HL-60 (cell line): ENCODE data around the gene PRKCI.

ENCODE experiments used
- DNase-seq, 2 experiments: peaks; one replicate each; pipeline ENCODE4 v3.0.0-alpha.2; 2010 to 2020; ENCODE audit warnings: low read depth in 1 of 2, low spot score in 1 of 2
- H3K27ac ChIP-seq: fragments of 250-450 bp; sonication (Bioruptor Pico); replicated peaks from 2 replicates; pipeline ENCODE4 v1.5.1; 2020; ENCODE audit warnings: mild to moderate bottlenecking, moderate library complexity
- H3K27me3 ChIP-seq: fragments of 250-450 bp; sonication (Bioruptor Pico); 2 replicates; pipeline ENCODE4 v1.5.1; 2021; ENCODE audit warnings: mild to moderate bottlenecking, moderate library complexity; ENCODE audit not compliant: insufficient read depth, poor library complexity, severe bottlenecking
- H3K4me3 ChIP-seq: replicated peaks from 2 replicates; pipeline ENCODE4 v1.5.1; 2011; ENCODE audit warnings: mild to moderate bottlenecking, control low read depth, low read length; ENCODE audit not compliant: insufficient read depth
- GABPA ChIP-seq: IDR thresholded peaks from 2 replicates; pipeline ENCODE4 v1.6.1; 2012; ENCODE audit warnings: low read depth
- POLR2AphosphoS5 ChIP-seq: IDR thresholded peaks from 2 replicates; pipeline ENCODE4 v1.6.1; 2012; ENCODE audit warnings: low read depth
- SPI1 ChIP-seq: IDR thresholded peaks from 2 replicates; pipeline ENCODE4 v1.6.1; 2012; ENCODE audit warnings: low read depth, mild to moderate bottlenecking, borderline replicate concordance
- TF ChIP-seq, protein P1 (sequence below): IDR thresholded peaks from 2 replicates; pipeline ENCODE4 v1.6.1; 2012; ENCODE audit warnings: low read depth; ENCODE audit not compliant: insufficient replicate concordance
- TF ChIP-seq, protein P2 (sequence below): IDR thresholded peaks from one replicate; pipeline ENCODE4 v1.5.1; 2011; ENCODE audit warnings: low read length, control low read depth, inconsistent platforms; ENCODE audit not compliant: insufficient read depth

Gene PRKCI

DNA sequence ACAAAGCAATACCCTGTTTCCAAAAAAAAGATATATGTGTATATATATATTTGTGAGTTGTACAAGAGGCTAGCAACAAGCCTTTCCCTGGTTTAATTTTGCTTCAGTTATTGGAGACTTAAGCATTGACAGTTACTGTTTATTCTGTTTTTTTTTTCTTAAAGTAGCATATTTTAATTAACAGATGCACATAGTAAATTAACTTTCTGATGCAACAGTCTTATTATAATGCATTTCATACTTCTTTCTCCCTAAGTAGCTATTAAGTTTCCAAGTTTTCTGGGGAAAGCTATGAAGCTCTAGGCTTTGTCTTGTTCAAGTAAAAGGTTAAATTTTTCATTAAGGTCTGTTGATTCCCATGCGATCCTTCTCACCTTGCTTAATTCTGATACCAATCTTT, 17.9 kb downstream of the PRKCI start:
- TF ChIP-seq, protein P1, sequence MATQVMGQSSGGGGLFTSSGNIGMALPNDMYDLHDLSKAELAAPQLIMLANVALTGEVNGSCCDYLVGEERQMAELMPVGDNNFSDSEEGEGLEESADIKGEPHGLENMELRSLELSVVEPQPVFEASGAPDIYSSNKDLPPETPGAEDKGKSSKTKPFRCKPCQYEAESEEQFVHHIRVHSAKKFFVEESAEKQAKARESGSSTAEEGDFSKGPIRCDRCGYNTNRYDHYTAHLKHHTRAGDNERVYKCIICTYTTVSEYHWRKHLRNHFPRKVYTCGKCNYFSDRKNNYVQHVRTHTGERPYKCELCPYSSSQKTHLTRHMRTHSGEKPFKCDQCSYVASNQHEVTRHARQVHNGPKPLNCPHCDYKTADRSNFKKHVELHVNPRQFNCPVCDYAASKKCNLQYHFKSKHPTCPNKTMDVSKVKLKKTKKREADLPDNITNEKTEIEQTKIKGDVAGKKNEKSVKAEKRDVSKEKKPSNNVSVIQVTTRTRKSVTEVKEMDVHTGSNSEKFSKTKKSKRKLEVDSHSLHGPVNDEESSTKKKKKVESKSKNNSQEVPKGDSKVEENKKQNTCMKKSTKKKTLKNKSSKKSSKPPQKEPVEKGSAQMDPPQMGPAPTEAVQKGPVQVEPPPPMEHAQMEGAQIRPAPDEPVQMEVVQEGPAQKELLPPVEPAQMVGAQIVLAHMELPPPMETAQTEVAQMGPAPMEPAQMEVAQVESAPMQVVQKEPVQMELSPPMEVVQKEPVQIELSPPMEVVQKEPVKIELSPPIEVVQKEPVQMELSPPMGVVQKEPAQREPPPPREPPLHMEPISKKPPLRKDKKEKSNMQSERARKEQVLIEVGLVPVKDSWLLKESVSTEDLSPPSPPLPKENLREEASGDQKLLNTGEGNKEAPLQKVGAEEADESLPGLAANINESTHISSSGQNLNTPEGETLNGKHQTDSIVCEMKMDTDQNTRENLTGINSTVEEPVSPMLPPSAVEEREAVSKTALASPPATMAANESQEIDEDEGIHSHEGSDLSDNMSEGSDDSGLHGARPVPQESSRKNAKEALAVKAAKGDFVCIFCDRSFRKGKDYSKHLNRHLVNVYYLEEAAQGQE, result no peak
- DNase-seq, result no peak
- H3K27me3 ChIP-seq, result no peaks in the 10 kb centered on the region
- H3K27ac ChIP-seq, result no peak overlapping the region
- H3K4me3 ChIP-seq, result no peak overlapping the region

DNA sequence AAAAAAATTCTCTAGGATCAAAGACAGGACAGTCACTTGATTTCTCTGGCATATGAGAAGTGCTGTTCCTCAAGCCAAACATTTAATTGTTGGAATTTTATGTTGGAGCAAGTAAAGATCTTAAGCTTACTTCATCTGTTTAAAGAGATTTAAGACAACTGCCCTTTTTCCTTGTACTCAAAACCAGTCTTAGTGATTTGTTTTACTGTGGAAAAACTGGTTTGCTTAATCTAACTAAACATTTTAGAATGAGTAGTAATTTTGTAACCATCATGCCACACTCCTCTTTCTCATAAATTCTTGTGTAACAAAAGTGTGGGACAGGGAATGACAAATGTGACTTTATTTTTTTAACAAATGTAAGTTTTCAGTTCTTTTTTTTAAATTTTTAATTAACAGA, 18.4 kb downstream of the PRKCI start:
- DNase-seq, result no peak
- Histone ChIP-seq H3K4me3 (no peak overlapping the region), H3K27me3 (no peaks in the 10 kb centered on the region), H3K27ac (no peak overlapping the region)
- TF ChIP-seq, protein P2, sequence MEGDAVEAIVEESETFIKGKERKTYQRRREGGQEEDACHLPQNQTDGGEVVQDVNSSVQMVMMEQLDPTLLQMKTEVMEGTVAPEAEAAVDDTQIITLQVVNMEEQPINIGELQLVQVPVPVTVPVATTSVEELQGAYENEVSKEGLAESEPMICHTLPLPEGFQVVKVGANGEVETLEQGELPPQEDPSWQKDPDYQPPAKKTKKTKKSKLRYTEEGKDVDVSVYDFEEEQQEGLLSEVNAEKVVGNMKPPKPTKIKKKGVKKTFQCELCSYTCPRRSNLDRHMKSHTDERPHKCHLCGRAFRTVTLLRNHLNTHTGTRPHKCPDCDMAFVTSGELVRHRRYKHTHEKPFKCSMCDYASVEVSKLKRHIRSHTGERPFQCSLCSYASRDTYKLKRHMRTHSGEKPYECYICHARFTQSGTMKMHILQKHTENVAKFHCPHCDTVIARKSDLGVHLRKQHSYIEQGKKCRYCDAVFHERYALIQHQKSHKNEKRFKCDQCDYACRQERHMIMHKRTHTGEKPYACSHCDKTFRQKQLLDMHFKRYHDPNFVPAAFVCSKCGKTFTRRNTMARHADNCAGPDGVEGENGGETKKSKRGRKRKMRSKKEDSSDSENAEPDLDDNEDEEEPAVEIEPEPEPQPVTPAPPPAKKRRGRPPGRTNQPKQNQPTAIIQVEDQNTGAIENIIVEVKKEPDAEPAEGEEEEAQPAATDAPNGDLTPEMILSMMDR, result no peak
- no peak for TF ChIP-seq GABPA
- no peak for TF ChIP-seq POLR2AphosphoS5
- TF ChIP-seq, protein P1, result no peak
- no peak for TF ChIP-seq SPI1

DNA sequence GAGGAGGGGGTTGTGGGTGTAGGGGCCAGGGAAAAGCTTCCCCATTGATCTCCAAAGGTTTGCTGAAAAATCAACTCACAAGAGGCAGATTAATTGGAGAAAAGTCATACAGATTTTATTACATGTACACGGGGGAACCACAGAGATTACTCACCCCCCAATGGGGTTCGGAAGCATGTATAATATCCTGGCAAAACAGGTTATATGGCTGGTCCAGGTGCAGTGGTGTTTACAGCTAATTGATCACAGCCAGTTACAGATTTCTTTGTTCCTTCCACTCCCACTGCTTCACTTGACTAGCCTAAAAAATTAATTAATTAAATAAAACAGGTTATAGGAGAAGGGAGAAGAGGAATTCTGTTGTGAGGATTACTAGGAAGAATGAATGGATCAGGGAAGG, 22.4 kb downstream of the PRKCI start:
- no peaks in the 10 kb centered on the region for H3K27me3 ChIP-seq
- H3K4me3 ChIP-seq, result no peak overlapping the region
- DNase-seq, result no peak
- H3K27ac ChIP-seq, result no peak overlapping the region
- TF ChIP-seq GABPA (no peak), POLR2AphosphoS5 (no peak), SPI1 (no peak)
- TF ChIP-seq, protein P2, result no peak
- TF ChIP-seq, protein P1, result no peak

DNA sequence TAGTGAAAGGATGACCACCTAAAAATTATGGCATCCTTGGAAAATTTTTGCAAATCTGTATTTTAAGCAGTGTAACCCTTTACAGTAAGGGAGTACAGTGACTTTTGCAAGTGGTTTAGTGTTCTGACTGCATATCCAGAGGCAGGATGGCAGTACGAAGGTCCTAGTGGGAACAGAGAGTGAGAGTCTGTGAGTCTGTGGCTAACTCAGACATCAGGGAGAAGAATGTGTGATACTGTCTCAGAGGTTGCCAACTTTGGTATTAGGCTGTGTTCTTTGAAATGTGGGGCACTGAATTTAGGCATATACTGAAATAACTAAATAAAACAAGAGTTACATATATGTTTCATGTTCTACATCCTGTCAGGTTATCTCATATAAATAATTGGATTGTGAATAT, 25.7 kb downstream of the PRKCI start:
- Histone ChIP-seq H3K27me3 (no peaks in the 10 kb centered on the region), H3K27ac (no peak overlapping the region), H3K4me3 (no peak overlapping the region)
- DNase-seq, result no peak
- TF ChIP-seq, protein P1, result no peak
- TF ChIP-seq SPI1 (no peak), POLR2AphosphoS5 (no peak), GABPA (no peak)
- TF ChIP-seq, protein P2, result no peak
